ENCODE results near the gene LCOR.
"Not testable (repeated sequence)": the region's sequence is repeated elsewhere in the genome, so short reads cannot be mapped to it uniquely, and the experiment has no call there.

The LCOR gene

GRCh38 chr10:96840841-96841518 is 8.9 kb downstream of the LCOR start:
- DNase-seq (ENCODE audit: low spot score), result no peak

- DNase-seq (ENCODE audit: low spot score), result no peak
These were observed 11.0 kb downstream of the LCOR start for GRCh38 chr10:96842896-96843723.

GRCh38 chr10:96843823-96844222 is 11.7 kb downstream of the LCOR start:
- DNase-seq (ENCODE audit: low spot score), result no peak

- no peak for DNase-seq (ENCODE audit: low spot score)
These were observed 14.3 kb downstream of the LCOR start for GRCh38 chr10:96846395-96846794.

GRCh38 chr10:96846926-96847325 is 14.8 kb downstream of the LCOR start:
- no peak for DNase-seq (ENCODE audit: low spot score)

GRCh38 chr10:96847356-96847755 is 15.3 kb downstream of the LCOR start:
- DNase-seq (ENCODE audit: low spot score), result not testable (repeated sequence)

- DNase-seq (ENCODE audit: low spot score), result no peak
These were observed 18.0 kb downstream of the LCOR start for GRCh38 chr10:96850113-96850512.

- no peak for DNase-seq (ENCODE audit: low spot score)
These were observed 18.7 kb downstream of the LCOR start for GRCh38 chr10:96850825-96851224.

- no peak for DNase-seq (ENCODE audit: low spot score)
These were observed 19.2 kb downstream of the LCOR start for GRCh38 chr10:96851281-96851680.

GRCh38 chr10:96856317-96856716 is 24.2 kb downstream of the LCOR start:
- DNase-seq (ENCODE audit: low spot score), result no peak

- DNase-seq (ENCODE audit: low spot score), result no peak
These were observed 25.4 kb downstream of the LCOR start for GRCh38 chr10:96857301-96858012.

GRCh38 chr10:96858038-96858705 is 26.1 kb downstream of the LCOR start:
- DNase-seq (ENCODE audit: low spot score), result no peak

- no peak for DNase-seq (ENCODE audit: low spot score)
These were observed 26.6 kb downstream of the LCOR start for GRCh38 chr10:96858706-96859050.

- DNase-seq (ENCODE audit: low spot score), result no peak
These were observed 28.7 kb downstream of the LCOR start for GRCh38 chr10:96860631-96861277.

- DNase-seq (ENCODE audit: low spot score), result no peak
These were observed 31.9 kb downstream of the LCOR start for GRCh38 chr10:96863922-96864543.

GRCh38 chr10:96873086-96873485 is 41.0 kb downstream of the LCOR start:
- DNase-seq (ENCODE audit: low spot score), result no peak

- DNase-seq (ENCODE audit: low spot score), result peak; percentile 87
These were observed 41.8 kb downstream of the LCOR start for GRCh38 chr10:96873756-96874467.

- no peak for DNase-seq (ENCODE audit: low spot score)
These were observed 46.0 kb downstream of the LCOR start for GRCh38 chr10:96878057-96878456.

- no peak for DNase-seq (ENCODE audit: low spot score)
These were observed 48.5 kb downstream of the LCOR start for GRCh38 chr10:96880575-96880974.

GRCh38 chr10:96889415-96890171 is 57.5 kb downstream of the LCOR start:
- DNase-seq (ENCODE audit: low spot score), result no peak

All from globus pallidus (tissue), 1 donor.